T-helper 2 cell (primary cell): Measurements from ENCODE around the gene SNX17.

Experiments
- DNase-seq, 5 experiments: peaks; one replicate each; pipeline versions ENCODE4 v3.0.0 to v3.0.0-alpha.2; 2012 to 2022

The SNX17 gene

DNA sequence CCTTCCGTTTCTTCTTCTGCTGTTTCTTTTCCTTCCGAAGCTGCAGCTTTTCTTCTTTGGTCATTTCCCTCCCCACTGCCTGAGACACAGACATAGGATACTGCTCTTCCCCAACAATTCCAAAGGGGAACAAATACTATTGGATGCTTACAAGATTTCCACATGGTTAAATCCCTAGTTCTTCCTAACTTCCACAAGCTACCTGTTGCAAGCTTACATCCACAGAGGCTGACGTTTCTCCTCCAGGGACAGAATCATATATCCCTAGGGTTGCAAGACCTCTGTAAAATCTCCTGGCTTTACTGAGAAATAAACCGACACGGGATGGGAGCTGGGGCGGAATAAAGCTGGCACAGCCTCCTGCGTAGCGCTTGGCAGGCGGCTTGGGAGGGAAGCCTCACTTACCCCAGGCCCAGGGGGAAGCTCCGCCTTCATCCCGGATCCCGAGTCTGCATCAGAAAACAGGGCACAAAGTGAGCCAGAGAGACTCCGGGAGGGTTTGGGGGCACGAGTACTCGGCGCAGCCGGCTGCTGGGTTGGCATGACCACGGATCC lies 868 bp upstream of the SNX17 start:
- DNase-seq, result no peak

DNA sequence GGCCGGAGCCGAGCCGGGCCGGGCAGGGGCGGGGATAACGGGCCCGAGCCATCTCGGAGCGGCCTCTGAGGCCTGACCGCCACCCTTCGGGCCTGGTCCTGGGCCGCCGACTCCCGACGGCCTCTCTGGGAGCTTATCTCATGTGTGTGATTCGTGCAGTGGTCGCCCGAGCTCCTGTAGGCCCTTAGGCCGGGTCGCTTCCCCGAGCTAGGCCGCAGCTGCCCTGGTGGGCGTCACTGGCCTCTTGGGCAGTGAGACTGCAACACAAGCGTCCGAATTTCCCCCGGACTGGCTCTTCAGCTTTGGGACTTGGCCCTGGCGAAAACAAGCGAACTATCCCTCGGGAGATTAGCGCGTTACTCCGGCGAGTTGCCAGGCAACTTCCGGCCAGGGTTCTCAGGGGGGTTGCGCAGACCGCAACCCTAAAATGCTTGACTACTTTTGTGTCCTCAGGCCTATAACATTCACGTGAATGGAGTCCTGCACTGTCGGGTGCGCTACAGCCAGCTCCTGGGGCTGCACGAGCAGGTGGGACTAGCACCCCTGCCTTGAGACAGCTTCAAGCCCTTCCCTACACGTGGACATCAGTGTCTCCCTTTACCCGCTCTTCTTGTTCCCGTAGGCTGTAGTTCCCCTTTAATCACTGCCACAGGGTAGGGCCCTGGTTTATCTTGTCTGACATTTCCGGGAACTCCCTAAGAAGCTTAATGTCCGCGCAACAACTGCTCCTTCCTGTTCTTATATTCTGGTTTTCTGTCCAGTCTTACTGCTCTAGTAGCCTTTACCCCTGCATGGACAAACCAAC lies 602 bp downstream of the SNX17 start:
- peak in 1 of 5 experiments; percentile 49 for DNase-seq

GRCh38 chr2:27372937-27373336 lies 2.5 kb downstream of the SNX17 start:
- DNase-seq, result peak in 1 of 5 experiments; percentile 33

DNA sequence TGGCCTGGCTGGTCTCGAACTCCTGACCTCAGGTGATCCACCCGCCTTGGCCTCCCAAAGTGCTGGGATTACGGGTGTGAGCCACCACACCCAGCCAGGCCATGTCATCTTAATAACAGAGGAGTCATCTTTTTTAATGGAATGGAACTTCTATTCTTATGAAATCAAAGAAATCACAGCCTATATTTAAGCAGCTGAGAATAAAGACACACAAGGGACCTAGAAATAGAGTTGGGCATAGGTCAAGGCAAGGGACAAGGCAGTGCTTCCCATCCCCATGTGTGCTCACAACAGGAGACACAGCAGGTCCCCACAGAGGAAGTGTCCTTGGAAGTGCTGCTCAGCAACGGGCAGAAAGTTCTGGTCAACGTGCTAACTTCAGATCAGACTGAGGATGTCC lies 3.2 kb downstream of the SNX17 start:
- DNase-seq, result no peak

- no peak for DNase-seq
Observed at GRCh38 chr2:27375513-27376099, 5.2 kb downstream of the SNX17 start.

- DNase-seq, result no peak
Observed at GRCh38 chr2:27376151-27376865, 5.9 kb downstream of the SNX17 start.

GRCh38 chr2:27376866-27377617 lies 6.6 kb downstream of the SNX17 start:
- no peak for DNase-seq

GRCh38 chr2:27377618-27378095 lies 7.2 kb downstream of the SNX17 start:
- no peak for DNase-seq

GRCh38 chr2:27378096-27378808 lies 7.8 kb downstream of the SNX17 start:
- DNase-seq, result no peak

GRCh38 chr2:27378809-27379290 lies 8.4 kb downstream of the SNX17 start:
- DNase-seq, result no peak

DNA sequence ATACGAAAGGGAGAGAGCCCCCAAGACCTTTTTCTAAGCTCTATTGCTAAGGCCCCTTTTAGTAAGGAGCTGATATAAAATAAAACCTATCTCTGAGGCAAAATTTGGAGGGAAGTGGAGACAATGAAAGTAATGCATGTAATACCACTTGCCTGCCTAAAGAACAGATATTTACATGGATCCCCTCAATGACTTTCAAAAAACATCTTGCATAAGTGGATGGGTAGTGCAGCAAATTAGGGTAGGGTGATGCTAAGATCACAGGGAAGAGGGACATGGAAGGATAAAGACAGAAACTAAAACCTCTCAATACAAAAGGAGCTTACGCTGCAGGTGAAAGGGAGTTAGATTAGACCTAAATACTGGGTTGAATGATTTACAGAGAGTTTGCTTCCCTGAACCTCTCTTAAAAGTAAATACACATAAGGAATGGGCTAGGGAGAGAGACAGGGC lies 9.0 kb downstream of the SNX17 start:
- no peak for DNase-seq

- peak in 1 of 5 experiments; percentile 71 for DNase-seq
Observed at GRCh38 chr2:27379836-27380625, 9.6 kb downstream of the SNX17 start.

- DNase-seq, result peak; percentile 78 to 96 (median 79)
Observed at GRCh38 chr2:27380626-27381545, 10.5 kb downstream of the SNX17 start, which contains the start of gene ZNF513. Gene ZNF513, minus strand, starts transcription at chr2:27380734. Its CDS starts 208 bp downstream, at chr2:27380526.

- DNase-seq, result no peak
Observed at GRCh38 chr2:27381577-27382181, 11.3 kb downstream of the SNX17 start.

DNA sequence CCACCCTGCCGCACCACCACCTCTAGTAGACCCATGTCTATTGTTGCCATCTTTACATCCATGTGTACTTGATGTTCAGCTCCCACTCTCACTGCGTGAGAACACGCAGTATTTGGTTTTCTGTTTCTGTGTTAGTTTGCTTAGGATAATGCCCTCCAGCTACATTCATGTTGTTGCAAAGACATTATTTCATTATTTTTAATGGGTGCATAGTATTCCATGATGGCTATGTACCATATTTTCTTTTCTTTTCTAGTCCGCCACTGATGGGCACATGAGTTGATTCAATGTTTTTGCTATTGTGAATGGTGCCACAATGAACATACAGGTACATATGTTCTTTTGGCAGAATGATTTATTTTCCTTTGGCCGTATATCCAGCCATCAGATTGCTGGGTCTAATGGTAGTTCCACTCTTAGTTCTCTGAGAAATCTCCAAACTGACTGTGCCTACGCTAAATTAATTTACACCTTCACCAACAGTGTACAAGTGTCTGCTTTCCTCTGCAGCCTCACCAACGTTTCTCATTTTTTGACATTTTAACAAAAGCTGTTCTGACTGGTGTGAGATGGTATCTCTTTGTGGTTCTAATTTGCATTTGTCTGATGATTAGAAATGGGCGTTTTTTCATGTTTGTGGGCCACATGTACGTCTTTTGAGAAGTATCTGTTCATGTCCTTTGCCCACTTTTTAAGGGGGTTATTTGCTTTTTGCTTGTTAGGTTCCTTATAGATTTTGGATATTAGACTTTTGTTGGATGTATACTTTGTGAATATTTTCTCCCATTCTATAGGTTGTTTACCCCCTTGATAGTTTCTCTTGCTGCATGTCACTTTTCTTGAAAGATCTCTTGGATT lies 20.6 kb downstream of the SNX17 start:
- DNase-seq, result peak in 2 of 5 experiments; percentile 52 to 90

DNA sequence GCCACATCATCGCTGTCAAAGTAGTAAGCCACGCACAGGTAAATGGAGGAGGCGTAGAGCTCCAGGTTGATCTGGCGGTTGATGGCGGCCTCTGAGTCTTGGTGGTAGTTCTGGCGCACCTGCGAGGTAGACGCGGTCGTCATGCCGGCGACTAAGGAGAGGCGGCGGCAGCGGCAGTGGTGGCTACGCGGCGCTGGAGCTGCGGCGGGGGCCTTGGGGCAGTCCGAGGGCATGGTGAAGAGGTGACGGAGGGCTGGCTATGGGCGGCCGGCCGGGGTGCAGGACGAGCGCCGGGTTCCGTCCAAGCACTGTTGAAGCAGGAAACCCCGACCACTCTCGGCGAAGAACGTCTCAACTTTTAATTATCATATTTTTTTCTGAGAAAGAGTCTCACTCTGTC lies 22.8 kb downstream of the SNX17 start:
- no peak for DNase-seq

GRCh38 chr2:27398962-27399361 lies 28.5 kb downstream of the SNX17 start:
- DNase-seq, result no peak
